ENCODE measurements around the gene ABCB10. TPM values are rescaled to one million over a fixed set of nuclear protein-coding genes. Genes with fewer than 3 reads are reported as not detected.

ABCB10 gene
- total and polyA plus RNA-seq, 9 donors = 5.6 to 15.4 (median 10.1) TPM

GRCh38 chr1:229594227-229595008 lies 35.9 kb upstream of the ABCB10 start:
- Histone ChIP-seq H3K4me3 (no peak overlapping the region), H3K27ac (no peak overlapping the region), H3K9me3 (no peaks in the 10 kb centered on the region), H3K27me3 (no peaks in the 10 kb centered on the region), H3K36me3 (no peaks in the 10 kb centered on the region), H3K4me1 (ENCODE audit: insufficient read depth) (peaks cover 2% of the 10 kb centered on the region)
- intact Hi-C loops (cut with DNase I) = no loop called here
- DNase-seq = no peak
- TF ChIP-seq POLR2A (IDR thresholded peaks at IDR 0.05) (no peak), EP300 (IDR thresholded peaks at IDR 0.05) (no peak), CTCF (IDR thresholded peaks at IDR 0.05) (no peak)
- WGBS, 3 donors = 93 to 95% (median 94%) methylated on average over 34 of the region's 34 CpGs

GRCh38 chr1:229593800-229594199 lies 35.3 kb upstream of the ABCB10 start:
- H3K4me1 ChIP-seq (ENCODE audit: insufficient read depth) = peaks cover 2% of the 10 kb centered on the region
- WGBS, 3 donors = 81 to 92% (median 88%) methylated on average over 12 of the region's 12 CpGs

GRCh38 chr1:229590119-229590518 lies 31.6 kb upstream of the ABCB10 start:
- no peak for DNase-seq
- TF ChIP-seq CTCF (IDR thresholded peaks at IDR 0.05) (no peak), POLR2A (IDR thresholded peaks at IDR 0.05) (no peak), EP300 (IDR thresholded peaks at IDR 0.05) (no peak)
- no peaks in the 10 kb centered on the region for H3K36me3 ChIP-seq
- 92% methylated on average over 5 of the region's 5 CpGs for WGBS, 3 donors
- no peak overlapping the region for H3K27ac ChIP-seq
- intact Hi-C loops (cut with DNase I) = no loop called here
- H3K4me1 ChIP-seq (ENCODE audit: insufficient read depth) = no peaks in the 10 kb centered on the region
- no peaks in the 10 kb centered on the region for H3K27me3 ChIP-seq
- no peak overlapping the region for H3K4me3 ChIP-seq
- H3K9me3 ChIP-seq = no peaks in the 10 kb centered on the region

More at GRCh38 chr1:229593800-229594199, 35.3 kb upstream of the ABCB10 start:
- Histone ChIP-seq H3K36me3 (no peaks in the 10 kb centered on the region), H3K27me3 (no peaks in the 10 kb centered on the region), H3K4me3 (no peak overlapping the region), H3K9me3 (no peaks in the 10 kb centered on the region), H3K27ac (no peak overlapping the region)
- intact Hi-C loops (cut with DNase I) = no loop called here
- TF ChIP-seq CTCF (IDR thresholded peaks at IDR 0.05) = no peak
- no peak for TF ChIP-seq POLR2A (IDR thresholded peaks at IDR 0.05)
- TF ChIP-seq EP300 (IDR thresholded peaks at IDR 0.05) = no peak
- no peak for DNase-seq

- Histone ChIP-seq H3K36me3 (no peaks in the 10 kb centered on the region), H3K4me1 (ENCODE audit: insufficient read depth) (peaks cover 2% of the 10 kb centered on the region), H3K9me3 (no peaks in the 10 kb centered on the region), H3K27me3 (no peaks in the 10 kb centered on the region), H3K27ac (no peak overlapping the region), H3K4me3 (no peak overlapping the region)
- TF ChIP-seq CTCF (IDR thresholded peaks at IDR 0.05) (no peak), EP300 (IDR thresholded peaks at IDR 0.05) (no peak), POLR2A (IDR thresholded peaks at IDR 0.05) (no peak)
- DNase-seq = no peak
- 58 to 70% (median 58%) methylated on average over 2 of the region's 2 CpGs for WGBS, 3 donors
- intact Hi-C loops (cut with DNase I) = no loop called here
Measured at GRCh38 chr1:229585338-229585737, 26.8 kb upstream of the ABCB10 start.

Data from ovary (tissue), 9 donors.